Sigmoid colon (tissue), 4 donors: ENCODE results near the gene DNAJC15.

Experiments used
- EP300 ChIP-seq, 4 donors: sonication (generic); formaldehyde crosslinking; IDR thresholded peaks; one replicate each; pipeline ENCODE4 v1.6.1; 2017; ENCODE audit warnings: antibody characterized with exemption in 4 of 4
- POLR2A ChIP-seq, 2 donors: fragments of 450-650 bp; IDR thresholded peaks; one replicate each; pipeline ENCODE4 v1.6.1; 2016; ENCODE audit warnings: antibody characterized with exemption in 2 of 2, mild to moderate bottlenecking in 2 of 2, moderate library complexity in 2 of 2
- TF ChIP-seq, protein P1 (sequence below), 4 experiments: fragments of 450-650 bp in 3 of 4; fragments of 200-600 bp in 1 of 4; IDR thresholded peaks; one replicate each; pipeline ENCODE4 v1.5.1; 2016 to 2019; ENCODE audit warnings: antibody characterized with exemption in 4 of 4, mild to moderate bottlenecking in 3 of 4, moderate library complexity in 2 of 4

DNA sequence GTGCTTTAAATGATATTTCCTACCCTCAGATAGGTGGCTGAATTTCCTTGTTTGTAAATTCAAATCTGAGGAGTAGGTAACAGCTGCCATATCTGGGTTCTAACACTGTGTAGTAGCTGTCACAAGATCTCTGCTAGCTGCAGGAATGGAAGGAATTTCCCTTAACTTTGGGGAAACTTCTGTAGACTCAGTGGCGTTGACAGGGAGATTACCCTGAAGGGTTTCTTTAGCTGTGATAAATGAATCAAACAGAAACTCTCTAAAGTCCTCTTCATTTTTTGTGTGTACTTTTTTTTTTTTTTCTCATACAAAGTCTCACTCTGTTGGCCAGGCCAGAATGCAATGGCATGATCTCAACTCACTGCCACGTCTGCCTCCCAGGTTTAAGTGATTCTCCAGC is 26.0 kb upstream of the DNAJC15 start:
- TF ChIP-seq, protein P1, sequence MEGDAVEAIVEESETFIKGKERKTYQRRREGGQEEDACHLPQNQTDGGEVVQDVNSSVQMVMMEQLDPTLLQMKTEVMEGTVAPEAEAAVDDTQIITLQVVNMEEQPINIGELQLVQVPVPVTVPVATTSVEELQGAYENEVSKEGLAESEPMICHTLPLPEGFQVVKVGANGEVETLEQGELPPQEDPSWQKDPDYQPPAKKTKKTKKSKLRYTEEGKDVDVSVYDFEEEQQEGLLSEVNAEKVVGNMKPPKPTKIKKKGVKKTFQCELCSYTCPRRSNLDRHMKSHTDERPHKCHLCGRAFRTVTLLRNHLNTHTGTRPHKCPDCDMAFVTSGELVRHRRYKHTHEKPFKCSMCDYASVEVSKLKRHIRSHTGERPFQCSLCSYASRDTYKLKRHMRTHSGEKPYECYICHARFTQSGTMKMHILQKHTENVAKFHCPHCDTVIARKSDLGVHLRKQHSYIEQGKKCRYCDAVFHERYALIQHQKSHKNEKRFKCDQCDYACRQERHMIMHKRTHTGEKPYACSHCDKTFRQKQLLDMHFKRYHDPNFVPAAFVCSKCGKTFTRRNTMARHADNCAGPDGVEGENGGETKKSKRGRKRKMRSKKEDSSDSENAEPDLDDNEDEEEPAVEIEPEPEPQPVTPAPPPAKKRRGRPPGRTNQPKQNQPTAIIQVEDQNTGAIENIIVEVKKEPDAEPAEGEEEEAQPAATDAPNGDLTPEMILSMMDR (IDR thresholded peaks at IDR 0.05): no peak
- no peak for TF ChIP-seq POLR2A (IDR thresholded peaks at IDR 0.05)
- no peak for TF ChIP-seq EP300 (IDR thresholded peaks at IDR 0.05)
